Measurements from ENCODE around the gene SPEM3. TPM values are rescaled to one million over a fixed set of nuclear protein-coding genes. Genes with fewer than 3 reads are reported as not detected.

The SPEM3 gene
- total and polyA plus RNA-seq, 2 of the 13 experiments (the other 11 are each of a cell fraction or from before 2014, with no cell fraction given) = not detected

GRCh38 chr17:7403043-7403726 is 25.5 kb upstream of the SPEM3 start (continued):
- TF ChIP-seq SP1 (IDR thresholded peaks at IDR 0.05) (no peak), SP1 (CRISPR knock-in tag; IDR thresholded peaks at IDR 0.05) (peak; percentile 36; the same call in 1 of the 2 replicates), GTF2F1 (IDR thresholded peaks at IDR 0.05; ENCODE audit: low read length) (no peak), RBAK (CRISPR knock-in tag; IDR thresholded peaks at IDR 0.05) (0 out of 2 replicates have a peak, but pooled peaks have one; percentile 17), KLF12 (CRISPR knock-in tag; IDR thresholded peaks at IDR 0.05; ENCODE audit: borderline replicate concordance) (peak; percentile 7; the same call in 1 of the 2 replicates), THAP11 (CRISPR knock-in tag; IDR thresholded peaks at IDR 0.05) (peak; percentile 20; the same call in 1 of the 2 replicates), SAP130 (CRISPR knock-in tag; IDR thresholded peaks at IDR 0.05; ENCODE audit: low read depth) (peak; percentile 83), TMF1 (CRISPR knock-in tag; IDR thresholded peaks at IDR 0.05; ENCODE audit: low read depth) (0 out of 2 replicates have a peak, but pooled peaks have one; percentile 14), REPIN1 (CRISPR knock-in tag; IDR thresholded peaks at IDR 0.05; ENCODE audit: borderline replicate concordance, low read depth) (0 out of 2 replicates have a peak, but pooled peaks have one; percentile 3), TP53 (CRISPR knock-in tag; conservative IDR thresholded peaks at IDR 0.05) (0 out of 2 replicates have a peak, but pooled peaks have one; percentile 6), ISX (CRISPR knock-in tag; conservative IDR thresholded peaks at IDR 0.05) (no peak), MEIS1 (CRISPR knock-in tag; IDR thresholded peaks at IDR 0.05; ENCODE audit: borderline replicate concordance) (peak; percentile 69; the same call in 1 of the 2 replicates), ZBTB8A (CRISPR knock-in tag; IDR thresholded peaks at IDR 0.05; ENCODE audit: borderline replicate concordance, low read depth) (no peak), ZNF543 (CRISPR knock-in tag; IDR thresholded peaks at IDR 0.05) (peak; percentile 54; the same call in 1 of the 2 replicates), ZNF292 (CRISPR knock-in tag; IDR thresholded peaks at IDR 0.05; ENCODE audit: borderline replicate concordance, low read depth) (no peak), ATF1 (CRISPR knock-in tag; IDR thresholded peaks at IDR 0.05) (peak; percentile 48; the same call in 1 of the 2 replicates), ZNF264 (CRISPR knock-in tag; IDR thresholded peaks at IDR 0.05) (no peak), THAP7 (CRISPR knock-in tag; IDR thresholded peaks at IDR 0.05) (0 out of 2 replicates have a peak, but pooled peaks have one; percentile 25), HOXD1 (CRISPR knock-in tag; IDR thresholded peaks at IDR 0.05) (no peak), GATAD2A (CRISPR knock-in tag; IDR thresholded peaks at IDR 0.05) (peak; percentile 64)
- TF ChIP-seq, protein P1, sequence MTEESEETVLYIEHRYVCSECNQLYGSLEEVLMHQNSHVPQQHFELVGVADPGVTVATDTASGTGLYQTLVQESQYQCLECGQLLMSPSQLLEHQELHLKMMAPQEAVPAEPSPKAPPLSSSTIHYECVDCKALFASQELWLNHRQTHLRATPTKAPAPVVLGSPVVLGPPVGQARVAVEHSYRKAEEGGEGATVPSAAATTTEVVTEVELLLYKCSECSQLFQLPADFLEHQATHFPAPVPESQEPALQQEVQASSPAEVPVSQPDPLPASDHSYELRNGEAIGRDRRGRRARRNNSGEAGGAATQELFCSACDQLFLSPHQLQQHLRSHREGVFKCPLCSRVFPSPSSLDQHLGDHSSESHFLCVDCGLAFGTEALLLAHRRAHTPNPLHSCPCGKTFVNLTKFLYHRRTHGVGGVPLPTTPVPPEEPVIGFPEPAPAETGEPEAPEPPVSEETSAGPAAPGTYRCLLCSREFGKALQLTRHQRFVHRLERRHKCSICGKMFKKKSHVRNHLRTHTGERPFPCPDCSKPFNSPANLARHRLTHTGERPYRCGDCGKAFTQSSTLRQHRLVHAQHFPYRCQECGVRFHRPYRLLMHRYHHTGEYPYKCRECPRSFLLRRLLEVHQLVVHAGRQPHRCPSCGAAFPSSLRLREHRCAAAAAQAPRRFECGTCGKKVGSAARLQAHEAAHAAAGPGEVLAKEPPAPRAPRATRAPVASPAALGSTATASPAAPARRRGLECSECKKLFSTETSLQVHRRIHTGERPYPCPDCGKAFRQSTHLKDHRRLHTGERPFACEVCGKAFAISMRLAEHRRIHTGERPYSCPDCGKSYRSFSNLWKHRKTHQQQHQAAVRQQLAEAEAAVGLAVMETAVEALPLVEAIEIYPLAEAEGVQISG (CRISPR knock-in tag; IDR thresholded peaks at IDR 0.05) = 0 out of 2 replicates have a peak, but pooled peaks have one; percentile 4
- TF ChIP-seq, protein P2, sequence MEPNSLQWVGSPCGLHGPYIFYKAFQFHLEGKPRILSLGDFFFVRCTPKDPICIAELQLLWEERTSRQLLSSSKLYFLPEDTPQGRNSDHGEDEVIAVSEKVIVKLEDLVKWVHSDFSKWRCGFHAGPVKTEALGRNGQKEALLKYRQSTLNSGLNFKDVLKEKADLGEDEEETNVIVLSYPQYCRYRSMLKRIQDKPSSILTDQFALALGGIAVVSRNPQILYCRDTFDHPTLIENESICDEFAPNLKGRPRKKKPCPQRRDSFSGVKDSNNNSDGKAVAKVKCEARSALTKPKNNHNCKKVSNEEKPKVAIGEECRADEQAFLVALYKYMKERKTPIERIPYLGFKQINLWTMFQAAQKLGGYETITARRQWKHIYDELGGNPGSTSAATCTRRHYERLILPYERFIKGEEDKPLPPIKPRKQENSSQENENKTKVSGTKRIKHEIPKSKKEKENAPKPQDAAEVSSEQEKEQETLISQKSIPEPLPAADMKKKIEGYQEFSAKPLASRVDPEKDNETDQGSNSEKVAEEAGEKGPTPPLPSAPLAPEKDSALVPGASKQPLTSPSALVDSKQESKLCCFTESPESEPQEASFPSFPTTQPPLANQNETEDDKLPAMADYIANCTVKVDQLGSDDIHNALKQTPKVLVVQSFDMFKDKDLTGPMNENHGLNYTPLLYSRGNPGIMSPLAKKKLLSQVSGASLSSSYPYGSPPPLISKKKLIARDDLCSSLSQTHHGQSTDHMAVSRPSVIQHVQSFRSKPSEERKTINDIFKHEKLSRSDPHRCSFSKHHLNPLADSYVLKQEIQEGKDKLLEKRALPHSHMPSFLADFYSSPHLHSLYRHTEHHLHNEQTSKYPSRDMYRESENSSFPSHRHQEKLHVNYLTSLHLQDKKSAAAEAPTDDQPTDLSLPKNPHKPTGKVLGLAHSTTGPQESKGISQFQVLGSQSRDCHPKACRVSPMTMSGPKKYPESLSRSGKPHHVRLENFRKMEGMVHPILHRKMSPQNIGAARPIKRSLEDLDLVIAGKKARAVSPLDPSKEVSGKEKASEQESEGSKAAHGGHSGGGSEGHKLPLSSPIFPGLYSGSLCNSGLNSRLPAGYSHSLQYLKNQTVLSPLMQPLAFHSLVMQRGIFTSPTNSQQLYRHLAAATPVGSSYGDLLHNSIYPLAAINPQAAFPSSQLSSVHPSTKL (CRISPR knock-in tag; IDR thresholded peaks at IDR 0.05) = peak; percentile 56

Measured in HepG2 (cell line).